Erythroblast (primary cell): ENCODE measurements around the gene ACER3.
"Not testable (repeated sequence)": the region's sequence is repeated elsewhere in the genome, so short reads cannot be mapped to it uniquely, and the experiment has no call there.

ENCODE experiments used
- GATA1 ChIP-seq: IDR thresholded peaks from 2 replicates; pipeline ENCODE4 v1.6.1; 2011; ENCODE audit warnings: low read depth, mild to moderate bottlenecking, control low read depth, low read length, moderate library complexity
- POLR2A ChIP-seq: IDR thresholded peaks from 2 replicates; pipeline ENCODE4 v1.6.1; 2011; ENCODE audit warnings: mild to moderate bottlenecking, low read length

DNA sequence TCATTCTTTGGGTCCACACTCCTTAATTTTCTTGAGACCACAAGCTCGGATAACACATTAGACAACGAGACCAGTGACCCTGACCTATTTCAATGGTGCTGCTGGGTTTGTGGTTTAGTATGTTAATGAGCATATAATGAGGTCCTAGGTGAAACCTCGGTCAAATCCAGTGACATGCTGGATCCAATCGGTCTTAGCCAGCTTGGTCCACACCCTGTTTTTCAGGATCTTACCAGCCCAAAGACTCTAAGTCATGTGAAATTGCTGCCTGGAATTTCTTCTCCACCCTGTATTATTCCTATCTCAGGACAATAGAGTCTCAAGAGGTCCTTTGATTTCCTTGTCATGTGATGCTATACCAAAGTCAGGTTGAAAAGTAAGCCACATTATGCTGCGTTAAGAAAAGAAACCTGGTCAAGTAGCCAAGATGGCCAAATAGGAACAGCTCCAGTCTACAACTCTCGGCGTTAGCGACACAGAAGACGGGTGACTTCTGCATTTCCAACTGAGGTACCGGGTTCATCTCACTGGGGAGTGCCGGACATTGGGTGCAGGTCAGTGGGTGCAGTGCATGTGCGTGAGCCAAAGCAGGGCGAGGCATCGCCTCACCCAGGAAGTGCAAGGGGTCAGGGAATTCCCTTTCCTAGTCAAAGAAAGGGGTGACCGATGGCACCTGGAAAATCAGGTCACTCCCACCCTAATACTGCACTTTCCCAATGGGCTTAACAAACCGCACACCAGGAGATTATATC lies 102.9 kb downstream of the ACER3 start:
- TF ChIP-seq POLR2A, GATA1: not testable (repeated sequence)
